Hematopoietic multipotent progenitor cell (in vitro differentiated cells): ENCODE measurements around the gene GTPBP4. TPM values are rescaled to one million over a fixed set of nuclear protein-coding genes. Genes with fewer than 3 reads are reported as not detected.
"Not testable (repeated sequence)": the region's sequence is repeated elsewhere in the genome, so short reads cannot be mapped to it uniquely, and the experiment has no call there.

Experiments
- DNase-seq, 3 donors: peaks; one replicate each; pipeline ENCODE4 v3.0.0-alpha.2; 2011 to 2015; ENCODE audit warnings: low read depth in 2 of 3, low spot score in 2 of 3
- total RNA-seq: library from RNA; depleted of rRNA; stranded (reverse); fragments of >200 nt; gene quantifications from one replicate; pipeline ENCODE4 v1.2.3, GENCODE V29; 2012

Gene GTPBP4
- total RNA-seq, 1 donor, result 15.9 TPM

DNA sequence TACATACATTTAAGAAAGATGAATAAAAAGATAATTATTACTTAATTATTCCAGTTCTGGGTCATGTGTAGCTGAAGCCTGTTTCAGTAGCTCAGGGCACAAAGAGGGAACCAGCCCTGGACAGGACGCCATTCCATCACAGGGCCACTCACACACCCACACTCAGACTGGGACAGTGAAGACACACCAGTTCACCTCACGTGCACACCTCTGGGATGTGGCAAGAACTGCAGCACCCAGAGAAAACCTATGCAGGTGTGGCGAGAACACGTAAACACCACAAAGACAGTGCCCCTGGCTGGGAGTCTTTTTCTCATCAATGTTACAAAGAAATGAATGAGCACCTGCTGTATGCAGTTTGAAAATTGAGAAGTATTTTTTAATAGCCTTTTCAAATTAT, 62.3 kb downstream of the GTPBP4 start:
- no peak for DNase-seq

GRCh38 chr10:1054684-1055083, 66.5 kb downstream of the GTPBP4 start:
- no peak for DNase-seq

DNA sequence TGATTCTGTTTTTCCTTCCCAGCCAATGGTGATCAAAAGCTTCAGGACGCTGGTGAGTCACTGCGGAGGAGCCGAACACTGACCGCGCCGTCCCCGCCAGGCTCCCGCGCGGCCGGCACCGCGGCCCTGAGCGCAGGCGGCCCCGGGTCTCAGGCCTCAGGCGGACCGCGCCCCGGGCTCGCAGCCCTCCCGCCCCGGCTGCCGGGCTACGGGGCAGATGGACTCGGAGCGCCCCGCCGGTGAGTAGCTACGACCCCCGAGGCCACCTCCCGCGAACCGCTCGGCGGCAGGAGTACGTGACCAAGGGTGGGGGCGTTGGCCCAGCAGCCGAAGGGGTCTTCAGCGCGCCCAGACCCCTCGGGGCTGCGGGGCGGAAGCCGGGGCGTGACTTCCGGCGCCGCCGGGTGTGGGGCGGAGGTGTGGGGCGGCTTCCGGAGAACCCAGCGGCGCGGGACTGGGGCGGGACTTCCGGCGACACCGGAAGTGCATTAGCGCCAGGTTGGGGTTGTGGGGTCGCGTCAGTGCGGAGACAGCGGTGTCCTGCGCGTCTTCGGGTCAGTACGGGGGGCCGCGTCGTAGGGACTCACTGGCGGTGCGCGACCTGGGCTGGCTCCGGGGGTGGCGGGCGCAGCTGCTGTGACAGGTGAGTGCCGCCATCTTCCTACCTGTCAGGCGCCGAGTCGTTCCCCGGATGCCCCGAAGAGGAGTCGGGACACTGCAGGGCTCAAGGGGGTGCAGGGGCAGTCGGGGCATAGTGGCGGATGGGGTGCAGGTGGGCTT, 68.3 kb downstream of the GTPBP4 start, which contains the start of gene WDR37:
WDR37 (plus strand) TSS at position 60 of the 780 bp plus-strand sequence. CDS start 15,771 bp downstream, outside the sequence.
- DNase-seq, result peak; percentile 75 to 84 (median 83)

DNA sequence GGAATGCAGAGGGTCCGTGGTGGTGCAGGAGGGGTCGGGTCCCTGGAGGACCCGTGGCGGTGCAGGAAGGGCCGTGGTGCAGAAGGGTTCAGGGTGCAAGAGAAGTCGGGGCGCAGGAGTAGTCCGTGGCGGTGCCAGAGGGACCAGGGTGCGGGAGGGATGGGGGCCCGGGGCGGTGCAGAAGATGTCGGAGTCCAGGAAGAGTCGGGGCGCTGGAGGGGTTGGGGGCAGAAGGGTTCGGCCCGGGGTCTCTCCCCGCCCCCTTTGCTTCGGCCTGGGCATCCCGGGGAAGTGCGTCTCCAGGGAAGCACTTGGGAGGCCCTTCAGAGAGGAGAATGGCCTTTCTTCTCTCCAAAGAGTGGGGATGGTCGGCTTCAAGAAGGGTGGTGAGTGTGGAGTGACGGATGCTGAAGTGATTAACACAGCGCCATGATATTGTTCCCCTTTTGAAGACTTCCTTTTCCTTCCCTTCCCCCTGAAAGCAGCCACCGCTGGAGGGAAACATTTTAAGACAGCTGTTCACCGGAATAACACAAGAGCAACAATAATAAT, 68.9 kb downstream of the GTPBP4 start:
- peak in 2 of 3 donors; percentile 66 to 74 for DNase-seq

DNA sequence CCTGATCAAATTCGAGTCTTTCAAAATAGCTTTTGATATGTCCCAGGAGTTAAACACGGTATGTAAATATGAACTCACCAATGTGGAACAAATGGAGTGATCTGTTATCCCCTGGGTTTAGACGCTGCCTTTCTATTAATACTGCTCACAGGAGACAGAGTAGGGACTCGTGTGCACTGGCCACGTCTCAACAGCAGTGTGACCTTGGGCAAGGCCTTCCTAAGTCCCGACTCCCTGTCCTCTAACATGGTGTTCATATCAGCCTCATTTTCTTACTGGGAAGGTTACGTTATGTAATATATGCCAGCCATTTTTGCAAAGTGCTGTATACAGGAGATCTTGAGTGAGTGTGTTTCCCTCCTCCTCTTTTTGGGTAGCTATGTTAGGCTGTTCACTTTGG, 69.8 kb downstream of the GTPBP4 start:
- no peak for DNase-seq

GRCh38 chr10:1059902-1060301, 71.7 kb downstream of the GTPBP4 start:
- no peak for DNase-seq

DNA sequence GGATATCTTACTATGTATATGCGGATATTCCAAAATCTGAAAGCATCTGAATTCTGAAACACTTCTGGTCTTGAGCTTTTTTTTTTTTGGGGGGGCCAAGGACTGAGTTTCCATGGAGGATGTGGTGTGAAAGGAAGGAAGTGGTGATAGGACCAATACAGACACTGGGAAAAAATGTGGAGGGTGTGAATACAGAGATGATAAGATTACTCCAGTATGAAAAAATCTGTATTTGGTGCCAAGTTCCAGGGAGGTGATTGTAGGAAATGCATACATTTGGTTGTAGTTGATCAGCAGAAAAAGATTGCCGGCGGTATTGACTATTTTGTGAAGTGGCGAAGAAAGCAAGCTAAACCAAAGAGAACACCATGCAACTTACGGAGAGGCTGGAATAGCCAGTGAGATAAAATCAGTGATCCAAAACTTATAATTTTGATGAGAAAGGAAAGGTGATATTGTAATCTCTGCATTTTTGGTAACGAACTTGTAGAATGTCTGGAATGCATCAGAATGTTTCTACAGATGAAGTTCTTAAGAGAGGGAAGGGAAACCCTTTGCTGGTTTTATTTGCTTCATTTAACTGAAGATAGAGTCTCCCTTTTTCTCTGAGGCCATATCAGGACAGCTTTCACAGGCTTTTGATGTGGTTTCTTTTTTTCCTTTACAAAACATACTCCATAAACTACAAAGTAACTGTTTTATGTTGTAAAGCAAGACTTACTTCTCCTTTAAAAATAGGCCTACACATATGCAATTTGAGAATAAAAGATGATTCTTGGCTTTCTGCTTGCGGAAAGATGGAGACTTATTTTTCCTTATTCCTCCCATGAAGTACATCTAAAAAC, 73.9 kb downstream of the GTPBP4 start:
- no peak for DNase-seq

GRCh38 chr10:1063232-1063865, 75.1 kb downstream of the GTPBP4 start:
- no peak for DNase-seq

DNA sequence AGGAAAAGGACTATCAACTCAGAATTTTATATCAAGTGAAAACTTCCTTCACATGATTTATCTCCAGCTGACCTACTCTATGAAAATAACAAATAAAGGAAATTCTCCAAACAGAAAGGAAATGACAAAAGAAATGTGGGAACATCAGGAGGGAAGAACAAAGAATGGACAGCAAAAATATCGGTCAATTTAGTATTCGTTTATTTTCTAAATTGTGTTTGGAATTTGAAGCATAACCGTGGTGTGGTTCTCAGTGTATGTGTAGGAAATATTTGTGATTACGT, 76.7 kb downstream of the GTPBP4 start:
- DNase-seq, result no peak

DNA sequence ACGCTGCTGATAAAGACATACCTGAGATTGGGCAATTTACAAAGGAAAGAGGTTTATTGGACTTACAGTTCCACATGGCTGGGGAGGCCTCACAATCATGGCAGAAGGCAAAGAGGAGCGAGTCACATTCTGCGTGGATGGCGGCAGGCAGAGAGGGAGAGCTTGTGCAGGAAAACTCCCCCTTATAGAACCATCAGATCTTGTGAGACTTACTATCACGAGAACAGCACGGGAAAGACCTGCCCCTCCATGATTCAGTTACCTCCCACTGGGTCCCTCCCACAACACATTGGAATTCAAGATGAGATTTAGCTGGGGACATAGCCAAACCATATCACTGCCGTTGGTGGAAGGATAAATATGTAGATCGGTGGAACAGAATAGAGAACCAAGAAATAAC, 78.5 kb downstream of the GTPBP4 start:
- not testable (repeated sequence) for DNase-seq

DNA sequence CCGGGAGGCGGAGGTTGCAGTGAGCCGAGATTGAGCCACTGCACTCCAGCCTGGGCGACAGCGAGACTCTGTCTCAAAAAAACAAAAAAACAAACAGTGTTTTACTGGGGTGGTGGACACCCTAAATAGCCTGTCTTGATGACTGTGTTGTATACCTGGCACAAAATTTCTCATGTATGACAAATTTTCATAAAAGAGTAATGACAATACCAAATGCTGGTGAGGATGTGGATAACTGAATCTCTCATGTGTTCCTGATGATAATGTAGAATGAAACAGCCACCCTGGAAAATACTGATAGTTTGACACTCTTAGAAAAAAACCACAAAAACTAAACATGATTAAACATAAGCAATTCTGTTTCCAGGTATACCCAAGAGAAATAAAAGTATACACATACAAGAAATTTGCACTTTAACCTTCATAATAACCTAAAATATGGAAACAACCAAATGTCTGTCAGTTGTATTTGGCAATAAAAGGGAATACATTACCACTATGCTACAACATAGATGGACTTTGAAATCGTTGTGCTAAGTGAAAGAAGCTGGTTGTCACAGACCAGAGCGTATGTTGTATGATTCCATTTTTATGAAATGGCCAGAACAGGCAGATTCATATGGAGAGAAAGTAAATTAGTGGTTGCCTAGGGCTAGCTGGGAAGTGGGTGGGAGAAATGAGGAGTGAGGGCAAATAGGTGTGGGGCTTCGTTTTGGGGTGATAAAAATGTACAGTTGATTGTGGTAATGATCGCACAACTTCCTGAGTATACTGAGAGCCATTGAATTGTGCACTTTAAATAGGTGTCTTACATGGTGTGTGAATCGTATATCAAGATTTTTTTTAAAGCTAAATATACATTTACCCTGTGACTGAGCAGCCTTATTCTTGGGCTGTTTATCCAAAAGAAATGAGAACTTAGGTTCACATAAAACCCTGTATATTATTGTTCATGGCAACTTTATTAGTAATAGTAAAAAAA, 80.4 kb downstream of the GTPBP4 start:
- DNase-seq, result no peak

Other genes starting within 250 kb of the GTPBP4 start
- gene LARP4B, start 56.7 kb upstream of the GTPBP4 start, total RNA-seq, result 49.8 TPM
- gene IDI2, start 37.4 kb downstream of the GTPBP4 start, total RNA-seq, result not detected
- 31.5 TPM for gene IDI1, start 60.7 kb downstream of the GTPBP4 start, total RNA-seq
- gene WDR37, start 68.0 kb downstream of the GTPBP4 start, total RNA-seq, result 18.0 TPM